ENCODE data around the gene OPN4.

The OPN4 gene

GRCh38 chr10:86715156-86715795 lies 60.9 kb downstream of the OPN4 start:
- Histone ChIP-seq H4K20me1 (ENCODE audit: insufficient read depth, low read length, poor library complexity, severe bottlenecking) (no peaks in the 10 kb centered on the region), H3K9ac (ENCODE audit: low read depth, low read length, poor library complexity, severe bottlenecking) (no peak overlapping the region), H3K36me3 (ENCODE audit: insufficient read depth, low read length) (no peaks in the 10 kb centered on the region), H3K9me3 (ENCODE audit: insufficient read depth, low read depth, low read length) (no peaks in the 10 kb centered on the region), H3K4me2 (ENCODE audit: low read depth, low read length, poor library complexity, severe bottlenecking) (no peak overlapping the region), H3K9me2 (replicated peaks; ENCODE audit: low read depth, low read length) (no peaks in the 10 kb centered on the region), H2AFZ (ENCODE audit: low read length) (no peak overlapping the region), H3K27me3 (ENCODE audit: insufficient read depth, low read length, poor library complexity, severe bottlenecking) (peaks cover 31% of the 10 kb centered on the region), H3K4me1 (ENCODE audit: insufficient read depth, low read length, poor library complexity, severe bottlenecking) (peaks cover 10% of the 10 kb centered on the region), H3K4me3 (ENCODE audit: low read length, poor library complexity, severe bottlenecking) (no peak overlapping the region), H3F3A (ENCODE audit: low read depth) (no peaks in the 10 kb centered on the region), H3K79me2 (ENCODE audit: insufficient read depth, low read length) (no peaks in the 10 kb centered on the region)
- TF ChIP-seq CTCF (conservative IDR thresholded peaks at IDR 0.05; ENCODE audit: low read length) (no peak), EZH2phosphoT487 (IDR thresholded peaks at IDR 0.05; ENCODE audit: borderline replicate concordance) (no peak)

- Histone ChIP-seq H3K9ac (ENCODE audit: low read depth, low read length, poor library complexity, severe bottlenecking) (no peak overlapping the region), H3K9me3 (ENCODE audit: insufficient read depth, low read depth, low read length) (no peaks in the 10 kb centered on the region), H3K4me3 (ENCODE audit: low read length, poor library complexity, severe bottlenecking) (no peak overlapping the region), H2AFZ (ENCODE audit: low read length) (no peak overlapping the region), H4K20me1 (ENCODE audit: insufficient read depth, low read length, poor library complexity, severe bottlenecking) (no peaks in the 10 kb centered on the region), H3K27me3 (ENCODE audit: insufficient read depth, low read length, poor library complexity, severe bottlenecking) (peaks cover 31% of the 10 kb centered on the region), H3K4me1 (ENCODE audit: insufficient read depth, low read length, poor library complexity, severe bottlenecking) (peaks cover 8% of the 10 kb centered on the region), H3K4me2 (ENCODE audit: low read depth, low read length, poor library complexity, severe bottlenecking) (no peak overlapping the region), H3K9me2 (replicated peaks; ENCODE audit: low read depth, low read length) (no peaks in the 10 kb centered on the region), H3F3A (ENCODE audit: low read depth) (no peaks in the 10 kb centered on the region), H3K36me3 (ENCODE audit: insufficient read depth, low read length) (no peaks in the 10 kb centered on the region), H3K79me2 (ENCODE audit: insufficient read depth, low read length) (no peaks in the 10 kb centered on the region)
- no peak for TF ChIP-seq CTCF (conservative IDR thresholded peaks at IDR 0.05; ENCODE audit: low read length)
- TF ChIP-seq EZH2phosphoT487 (IDR thresholded peaks at IDR 0.05; ENCODE audit: borderline replicate concordance) = no peak
These were observed 61.5 kb downstream of the OPN4 start for GRCh38 chr10:86715836-86716235.
